ENCODE measurements around the gene MAP3K1.

Gene MAP3K1

GRCh38 chr5:56803894-56804293, 11.5 kb upstream of the MAP3K1 start:
- no peaks in the 10 kb centered on the region for H3K36me3 ChIP-seq (ENCODE audit: control insufficient read depth in 4 of 4, insufficient read depth in 4 of 4, low read length in 3 of 4)
- no peaks in the 10 kb centered on the region for H3K9me3 ChIP-seq (ENCODE audit: control extremely low read depth in 1 of 5, control insufficient read depth in 4 of 5, insufficient read depth in 2 of 5, low read depth in 1 of 5, low read length in 4 of 5)
- DNase-seq, result no peak
- no peak overlapping the region for H3K4me3 ChIP-seq (ENCODE audit: control insufficient read depth in 1 of 7, extremely low read depth in 1 of 7, insufficient read depth in 4 of 7, low read depth in 2 of 7, low read length in 6 of 7)
- ChIA-PET POLR2A (no interaction called here), CTCF (interaction anchor here (1.8 kb wide), 1 partner anchor 10 kb away, joined by 5 read pairs; no protein-coding TSS in a partner anchor)
- H3K4me1 ChIP-seq (ENCODE audit: control extremely low read depth in 1 of 4, control insufficient read depth in 4 of 4, insufficient read depth in 4 of 4, low read length in 3 of 4), result no peaks in the 10 kb centered on the region
- no peak overlapping the region for H3K27ac ChIP-seq (ENCODE audit: insufficient read depth in 1 of 2, low read depth in 1 of 2, low read length in 2 of 2, poor library complexity in 1 of 2, severe bottlenecking in 2 of 2)
- no peaks in the 10 kb centered on the region for H3K27me3 ChIP-seq (replicated peaks in 2 of 5; ENCODE audit: control insufficient read depth in 4 of 5, insufficient read depth in 5 of 5, low read length in 4 of 5)
- no CpG with 5 or more reads among the region's 1 CpG for whole genome bisulfite sequencing (ENCODE audit: insufficient coverage)

- H3K27ac ChIP-seq (ENCODE audit: insufficient read depth in 1 of 2, low read depth in 1 of 2, low read length in 2 of 2, poor library complexity in 1 of 2, severe bottlenecking in 2 of 2), result no peak overlapping the region
- CTCF ChIA-PET, result no interaction called here
- no peak overlapping the region for H3K4me3 ChIP-seq (ENCODE audit: control insufficient read depth in 1 of 7, extremely low read depth in 1 of 7, insufficient read depth in 4 of 7, low read depth in 2 of 7, low read length in 6 of 7)
- no peaks in the 10 kb centered on the region for H3K9me3 ChIP-seq (ENCODE audit: control extremely low read depth in 1 of 5, control insufficient read depth in 4 of 5, insufficient read depth in 2 of 5, low read depth in 1 of 5, low read length in 4 of 5)
- no peak for DNase-seq
- 76% methylated on average over 3 of the region's 5 CpGs for WGBS (ENCODE audit: insufficient coverage)
- no peaks in the 10 kb centered on the region for H3K36me3 ChIP-seq (ENCODE audit: control insufficient read depth in 4 of 4, insufficient read depth in 4 of 4, low read length in 3 of 4)
- H3K27me3 ChIP-seq (replicated peaks in 2 of 5; ENCODE audit: control insufficient read depth in 4 of 5, insufficient read depth in 5 of 5, low read length in 4 of 5), result no peaks in the 10 kb centered on the region
- POLR2A ChIA-PET, result no interaction called here
- peaks cover 0 to 15% (median 5%) of the 10 kb centered on the region in 4 experiments for H3K4me1 ChIP-seq (ENCODE audit: control extremely low read depth in 1 of 4, control insufficient read depth in 4 of 4, insufficient read depth in 4 of 4, low read length in 3 of 4)
These were observed 7.7 kb upstream of the MAP3K1 start for GRCh38 chr5:56807679-56808078.

- ChIA-PET CTCF (no interaction called here), POLR2A (no interaction called here)
- H3K27me3 ChIP-seq (replicated peaks in 2 of 5; ENCODE audit: control insufficient read depth in 4 of 5, insufficient read depth in 5 of 5, low read length in 4 of 5), result no peaks in the 10 kb centered on the region
- H3K36me3 ChIP-seq (ENCODE audit: control insufficient read depth in 4 of 4, insufficient read depth in 4 of 4, low read length in 3 of 4), result no peaks in the 10 kb centered on the region
- peaks cover 0 to 18% (median 5%) of the 10 kb centered on the region in 4 experiments for H3K4me1 ChIP-seq (ENCODE audit: control extremely low read depth in 1 of 4, control insufficient read depth in 4 of 4, insufficient read depth in 4 of 4, low read length in 3 of 4)
- no peak for DNase-seq
- H3K9me3 ChIP-seq (ENCODE audit: control extremely low read depth in 1 of 5, control insufficient read depth in 4 of 5, insufficient read depth in 2 of 5, low read depth in 1 of 5, low read length in 4 of 5), result no peaks in the 10 kb centered on the region
- no peak overlapping the region for H3K27ac ChIP-seq (ENCODE audit: insufficient read depth in 1 of 2, low read depth in 1 of 2, low read length in 2 of 2, poor library complexity in 1 of 2, severe bottlenecking in 2 of 2)
- H3K4me3 ChIP-seq (ENCODE audit: control insufficient read depth in 1 of 7, extremely low read depth in 1 of 7, insufficient read depth in 4 of 7, low read depth in 2 of 7, low read length in 6 of 7), result no peak overlapping the region
- WGBS (ENCODE audit: insufficient coverage), result 100% methylated on average over 2 of the region's 4 CpGs
These were observed 7.1 kb upstream of the MAP3K1 start for GRCh38 chr5:56808211-56808610.

- ChIA-PET CTCF (interaction anchor here (1.3 kb wide), 1 partner anchor 9 kb away, joined by 4 read pairs; no protein-coding TSS in a partner anchor), POLR2A (no interaction called here)
- H3K4me1 ChIP-seq (ENCODE audit: control extremely low read depth in 1 of 4, control insufficient read depth in 4 of 4, insufficient read depth in 4 of 4, low read length in 3 of 4), result peaks cover 0 to 26% (median 14%) of the 10 kb centered on the region in 4 experiments
- H3K36me3 ChIP-seq (ENCODE audit: control insufficient read depth in 4 of 4, insufficient read depth in 4 of 4, low read length in 3 of 4), result no peaks in the 10 kb centered on the region
- DNase-seq, result no peak
- no peak overlapping the region for H3K27ac ChIP-seq (ENCODE audit: insufficient read depth in 1 of 2, low read depth in 1 of 2, low read length in 2 of 2, poor library complexity in 1 of 2, severe bottlenecking in 2 of 2)
- H3K9me3 ChIP-seq (ENCODE audit: control extremely low read depth in 1 of 5, control insufficient read depth in 4 of 5, insufficient read depth in 2 of 5, low read depth in 1 of 5, low read length in 4 of 5), result no peaks in the 10 kb centered on the region
- H3K27me3 ChIP-seq (replicated peaks in 2 of 5; ENCODE audit: control insufficient read depth in 4 of 5, insufficient read depth in 5 of 5, low read length in 4 of 5), result no peaks in the 10 kb centered on the region
- no peak overlapping the region for H3K4me3 ChIP-seq (ENCODE audit: control insufficient read depth in 1 of 7, extremely low read depth in 1 of 7, insufficient read depth in 4 of 7, low read depth in 2 of 7, low read length in 6 of 7)
- no CpG with 5 or more reads among the region's 1 CpG for WGBS (ENCODE audit: insufficient coverage)
These were observed 4.5 kb upstream of the MAP3K1 start for GRCh38 chr5:56810826-56811225.

GRCh38 chr5:56812110-56812509, 3.2 kb upstream of the MAP3K1 start:
- Histone ChIP-seq H3K36me3 (ENCODE audit: control insufficient read depth in 4 of 4, insufficient read depth in 4 of 4, low read length in 3 of 4) (no peaks in the 10 kb centered on the region), H3K27ac (ENCODE audit: insufficient read depth in 1 of 2, low read depth in 1 of 2, low read length in 2 of 2, poor library complexity in 1 of 2, severe bottlenecking in 2 of 2) (no peak overlapping the region), H3K4me1 (ENCODE audit: control extremely low read depth in 1 of 4, control insufficient read depth in 4 of 4, insufficient read depth in 4 of 4, low read length in 3 of 4) (peaks cover 1 to 28% (median 15%) of the 10 kb centered on the region in 4 experiments), H3K9me3 (ENCODE audit: control extremely low read depth in 1 of 5, control insufficient read depth in 4 of 5, insufficient read depth in 2 of 5, low read depth in 1 of 5, low read length in 4 of 5) (no peaks in the 10 kb centered on the region), H3K27me3 (replicated peaks in 2 of 5; ENCODE audit: control insufficient read depth in 4 of 5, insufficient read depth in 5 of 5, low read length in 4 of 5) (no peaks in the 10 kb centered on the region), H3K4me3 (ENCODE audit: control insufficient read depth in 1 of 7, extremely low read depth in 1 of 7, insufficient read depth in 4 of 7, low read depth in 2 of 7, low read length in 6 of 7) (no peak overlapping the region)
- ChIA-PET POLR2A (interaction anchor here (0.6 kb wide), 1 partner anchor 122 kb away, joined by 3 read pairs; no protein-coding TSS in a partner anchor), CTCF (interaction anchor here (2.1 kb wide), 1 partner anchor 26 kb away, joined by 5 read pairs; no protein-coding TSS in a partner anchor)
- 20% methylated on average over 1 of the region's 1 CpG for WGBS (ENCODE audit: insufficient coverage)
- DNase-seq, result peak; percentile 47 to 89 (median 82)

GRCh38 chr5:56813302-56813701, 2.0 kb upstream of the MAP3K1 start:
- H3K4me1 ChIP-seq (ENCODE audit: control extremely low read depth in 1 of 4, control insufficient read depth in 4 of 4, insufficient read depth in 4 of 4, low read length in 3 of 4), result peaks cover 13 to 39% (median 23%) of the 10 kb centered on the region in 4 experiments
- H3K27ac ChIP-seq (ENCODE audit: insufficient read depth in 1 of 2, low read depth in 1 of 2, low read length in 2 of 2, poor library complexity in 1 of 2, severe bottlenecking in 2 of 2), result no peak overlapping the region
- H3K36me3 ChIP-seq (ENCODE audit: control insufficient read depth in 4 of 4, insufficient read depth in 4 of 4, low read length in 3 of 4), result no peaks in the 10 kb centered on the region
- ChIA-PET POLR2A (no interaction called here), CTCF (interaction anchor here (2.0 to 2.1 kb wide), 3 partner anchors 10 to 543 kb away, joined by 5 to 8 read pairs (median 5); no protein-coding TSS in a partner anchor)
- no peaks in the 10 kb centered on the region for H3K9me3 ChIP-seq (ENCODE audit: control extremely low read depth in 1 of 5, control insufficient read depth in 4 of 5, insufficient read depth in 2 of 5, low read depth in 1 of 5, low read length in 4 of 5)
- no peak for DNase-seq
- H3K4me3 ChIP-seq (ENCODE audit: control insufficient read depth in 1 of 7, extremely low read depth in 1 of 7, insufficient read depth in 4 of 7, low read depth in 2 of 7, low read length in 6 of 7), result no peak overlapping the region
- no peaks in the 10 kb centered on the region for H3K27me3 ChIP-seq (replicated peaks in 2 of 5; ENCODE audit: control insufficient read depth in 4 of 5, insufficient read depth in 5 of 5, low read length in 4 of 5)
- WGBS (ENCODE audit: insufficient coverage), result 92% methylated on average over 2 of the region's 4 CpGs

GRCh38 chr5:56814361-56814962, 887 bp upstream of the MAP3K1 start:
- H3K4me3 ChIP-seq (ENCODE audit: control insufficient read depth in 1 of 7, extremely low read depth in 1 of 7, insufficient read depth in 4 of 7, low read depth in 2 of 7, low read length in 6 of 7), result peak overlapping the region; percentile 86 to 98 (median 93)
- no peaks in the 10 kb centered on the region for H3K9me3 ChIP-seq (ENCODE audit: control extremely low read depth in 1 of 5, control insufficient read depth in 4 of 5, insufficient read depth in 2 of 5, low read depth in 1 of 5, low read length in 4 of 5)
- peak; percentile 24 to 62 (median 43) for DNase-seq
- CTCF ChIA-PET, result interaction anchor here (2.0 to 2.1 kb wide), 3 partner anchors 11 to 544 kb away, joined by 5 to 8 read pairs (median 5); no protein-coding TSS in a partner anchor
- no peaks in the 10 kb centered on the region for H3K27me3 ChIP-seq (replicated peaks in 2 of 5; ENCODE audit: control insufficient read depth in 4 of 5, insufficient read depth in 5 of 5, low read length in 4 of 5)
- peaks cover 17 to 49% (median 29%) of the 10 kb centered on the region in 4 experiments for H3K4me1 ChIP-seq (ENCODE audit: control extremely low read depth in 1 of 4, control insufficient read depth in 4 of 4, insufficient read depth in 4 of 4, low read length in 3 of 4)
- H3K36me3 ChIP-seq (ENCODE audit: control insufficient read depth in 4 of 4, insufficient read depth in 4 of 4, low read length in 3 of 4), result no peaks in the 10 kb centered on the region
- under 1% methylated on average over 22 of the region's 31 CpGs for WGBS (ENCODE audit: insufficient coverage)
- H3K27ac ChIP-seq (ENCODE audit: insufficient read depth in 1 of 2, low read depth in 1 of 2, low read length in 2 of 2, poor library complexity in 1 of 2, severe bottlenecking in 2 of 2), result peak overlapping the region; percentile 64 to 82
- POLR2A ChIA-PET, result interaction anchor here (0.6 kb wide), 1 partner anchor 363 kb away, joined by 3 read pairs; no protein-coding TSS in a partner anchor

Measured in common myeloid progenitor, CD34-positive (primary cell).